ENCODE measurements around the gene S100A1.
"Not testable (repeated sequence)": the region's sequence is repeated elsewhere in the genome, so short reads cannot be mapped to it uniquely, and the experiment has no call there.

DNA sequence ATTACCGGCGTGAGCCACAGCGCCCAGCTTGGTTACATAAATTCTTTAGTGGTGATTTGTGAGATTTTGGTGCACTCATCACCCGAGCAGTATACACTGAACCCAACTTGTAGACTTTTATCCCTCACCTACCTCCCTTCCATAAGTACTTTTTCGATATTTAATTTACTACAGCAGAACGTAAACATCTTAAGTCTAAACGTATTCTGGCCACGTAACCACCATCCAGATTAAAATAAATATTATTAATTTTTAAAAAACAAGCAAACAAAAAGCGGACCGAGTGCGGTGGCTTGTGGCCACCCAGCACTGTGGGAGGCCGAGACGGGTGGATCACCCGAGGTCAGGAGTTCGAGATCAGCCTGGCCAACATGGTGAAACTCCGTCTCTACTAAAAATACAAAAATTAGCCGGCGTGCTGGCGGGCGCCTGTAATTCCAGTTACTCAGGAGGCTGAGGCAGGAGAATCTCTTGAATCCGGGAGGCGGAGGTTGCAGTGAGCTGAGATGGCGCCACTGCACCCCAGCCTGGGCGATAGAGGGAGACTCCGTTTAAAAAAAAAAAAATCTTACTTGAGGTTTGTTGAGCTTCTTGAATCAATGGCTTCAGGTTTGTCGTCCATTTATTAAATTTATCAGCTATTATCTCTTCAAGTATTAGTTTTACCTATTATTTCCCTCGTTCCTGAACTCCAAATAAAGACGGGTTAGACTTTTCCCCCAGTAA lies 43.6 kb downstream of the S100A1 start:
- TF ChIP-seq, protein P1, sequence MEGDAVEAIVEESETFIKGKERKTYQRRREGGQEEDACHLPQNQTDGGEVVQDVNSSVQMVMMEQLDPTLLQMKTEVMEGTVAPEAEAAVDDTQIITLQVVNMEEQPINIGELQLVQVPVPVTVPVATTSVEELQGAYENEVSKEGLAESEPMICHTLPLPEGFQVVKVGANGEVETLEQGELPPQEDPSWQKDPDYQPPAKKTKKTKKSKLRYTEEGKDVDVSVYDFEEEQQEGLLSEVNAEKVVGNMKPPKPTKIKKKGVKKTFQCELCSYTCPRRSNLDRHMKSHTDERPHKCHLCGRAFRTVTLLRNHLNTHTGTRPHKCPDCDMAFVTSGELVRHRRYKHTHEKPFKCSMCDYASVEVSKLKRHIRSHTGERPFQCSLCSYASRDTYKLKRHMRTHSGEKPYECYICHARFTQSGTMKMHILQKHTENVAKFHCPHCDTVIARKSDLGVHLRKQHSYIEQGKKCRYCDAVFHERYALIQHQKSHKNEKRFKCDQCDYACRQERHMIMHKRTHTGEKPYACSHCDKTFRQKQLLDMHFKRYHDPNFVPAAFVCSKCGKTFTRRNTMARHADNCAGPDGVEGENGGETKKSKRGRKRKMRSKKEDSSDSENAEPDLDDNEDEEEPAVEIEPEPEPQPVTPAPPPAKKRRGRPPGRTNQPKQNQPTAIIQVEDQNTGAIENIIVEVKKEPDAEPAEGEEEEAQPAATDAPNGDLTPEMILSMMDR (IDR thresholded peaks at IDR 0.05; ENCODE audit: low read depth, low read length, poor library complexity, severe bottlenecking), result not testable (repeated sequence)
- TF ChIP-seq EZH2phosphoT487 (IDR thresholded peaks at IDR 0.05; ENCODE audit: borderline replicate concordance, low read length), result not testable (repeated sequence)
